HUDEP-2 (cell line): Measurements from ENCODE around the gene PTBP2.
"Not testable (repeated sequence)": the region's sequence is repeated elsewhere in the genome, so short reads cannot be mapped to it uniquely, and the experiment has no call there.

Experiments used
- DNase-seq, 76 experiments: peaks; one replicate each; lab custom pipeline; 2025; ENCODE audit not compliant: unreplicated experiment in 76 of 76; lab: John Stamatoyannopoulos, UW

Gene PTBP2

DNA sequence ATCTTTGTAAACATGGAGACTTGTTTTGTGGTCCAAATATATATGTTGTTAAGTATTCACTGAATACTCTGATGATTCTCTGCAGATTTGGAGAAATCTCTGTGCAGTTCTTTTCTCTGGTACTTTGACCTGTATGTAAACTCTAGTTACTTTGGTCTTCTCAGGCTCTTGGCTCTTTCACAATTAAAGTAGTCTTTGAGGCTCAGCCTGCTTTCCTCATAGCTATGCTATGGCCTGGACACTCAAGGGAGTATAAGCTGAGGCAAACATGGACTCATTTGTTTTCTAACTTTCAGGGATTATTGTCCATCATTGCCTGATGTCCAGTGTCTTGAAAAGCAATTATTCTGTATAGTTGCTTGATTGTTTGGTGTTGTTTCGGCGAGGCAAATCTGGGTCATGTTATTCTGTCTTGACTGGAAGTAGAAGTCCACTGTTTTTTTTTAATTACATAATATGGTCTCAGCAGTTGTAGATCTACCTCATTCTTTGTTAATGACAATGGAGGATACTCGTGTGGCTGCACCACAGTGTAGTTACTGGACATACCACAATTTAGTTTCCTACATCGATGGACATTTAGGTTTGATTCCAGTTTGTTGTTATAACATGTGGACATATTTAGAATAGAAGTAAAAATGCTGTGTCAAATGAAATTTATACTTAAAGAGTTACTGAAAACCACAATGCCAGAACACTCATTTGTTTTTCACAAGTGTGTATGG lies 9.2 kb downstream of the PTBP2 start:
- no peak for DNase-seq

DNA sequence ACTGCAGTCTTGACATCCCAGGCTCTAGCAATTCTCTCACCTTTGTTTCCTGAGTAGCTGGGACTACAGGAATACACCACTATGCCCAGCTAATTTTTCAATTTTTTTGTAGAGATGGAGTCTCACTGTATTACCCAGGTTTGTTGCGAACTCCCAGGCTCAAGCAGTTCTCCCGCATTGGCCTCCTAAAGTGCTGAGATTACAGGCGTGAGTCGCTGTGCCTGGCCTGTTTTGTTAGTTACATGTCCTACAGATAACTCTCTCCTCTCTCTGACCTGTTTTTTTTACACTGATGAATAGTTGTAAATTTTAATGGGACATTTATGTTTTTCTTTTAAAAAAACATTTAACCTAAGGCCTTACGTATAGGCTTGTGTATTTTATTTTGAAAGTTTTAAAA lies 19.8 kb downstream of the PTBP2 start:
- DNase-seq: no peak

DNA sequence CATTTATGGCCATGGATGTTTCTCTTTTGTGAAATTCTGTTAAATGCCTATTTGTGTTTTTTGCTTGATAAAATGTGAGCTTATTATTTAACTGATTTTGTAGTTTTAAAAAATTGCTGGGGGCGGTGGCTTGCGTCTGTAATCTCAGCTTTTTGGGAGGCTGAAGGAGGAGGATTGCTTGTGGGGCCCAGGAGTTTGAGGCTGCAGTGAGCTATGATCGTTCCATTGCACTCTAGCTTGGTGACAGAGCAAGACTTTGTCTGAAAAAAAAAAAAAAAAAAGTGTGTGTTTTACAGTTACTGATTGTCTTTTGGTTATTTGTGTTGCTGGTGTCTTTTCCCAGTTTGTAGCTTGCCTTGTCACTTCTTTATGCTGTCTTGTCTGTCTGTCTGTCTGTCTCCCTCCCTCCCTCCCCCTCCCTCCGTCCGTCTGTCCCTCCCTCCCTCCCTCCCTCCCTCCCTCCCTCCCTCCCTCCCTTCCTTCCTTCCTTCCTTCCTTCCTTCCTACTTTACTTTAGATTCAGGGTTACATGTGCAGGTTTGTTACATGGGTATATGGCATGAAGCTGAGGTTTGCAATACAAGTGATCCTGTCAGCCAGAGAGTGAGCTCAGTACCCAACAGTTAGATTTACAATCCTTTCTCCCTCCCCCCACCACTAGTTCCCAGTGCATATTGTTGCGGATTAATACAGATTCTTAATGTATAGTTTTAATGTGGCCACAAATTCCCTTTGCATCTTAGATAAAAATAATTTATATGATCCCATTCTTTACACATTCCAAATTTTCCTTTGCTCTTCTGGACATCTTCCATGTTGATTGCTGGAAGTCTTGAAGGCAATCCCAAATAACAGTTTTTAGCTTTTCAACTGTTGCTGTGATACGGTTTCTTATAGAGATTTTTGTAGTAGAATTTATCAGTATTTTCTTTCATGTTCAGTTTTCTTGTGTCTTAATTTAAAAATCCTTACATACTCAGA lies 25.1 kb downstream of the PTBP2 start:
- DNase-seq: no peak

DNA sequence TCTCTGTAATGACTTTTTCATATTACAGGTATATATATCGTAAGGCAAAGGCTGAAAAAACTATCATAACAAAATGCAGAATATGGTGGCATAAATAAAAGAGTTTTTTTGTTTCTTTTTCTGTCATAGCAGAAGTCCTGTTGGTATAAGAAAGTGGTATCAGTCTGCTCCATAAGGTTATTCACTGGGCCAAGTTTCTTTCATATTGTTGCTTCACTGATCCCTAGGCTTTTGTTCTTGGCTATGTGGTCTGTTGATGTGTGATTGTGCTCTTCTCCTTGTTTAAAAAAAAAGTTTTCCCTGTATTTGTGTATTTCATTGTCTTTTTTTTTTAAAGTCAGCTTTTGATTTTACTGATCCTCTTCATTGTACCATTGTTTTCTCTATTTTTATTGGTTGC lies 26.0 kb downstream of the PTBP2 start:
- DNase-seq: no peak

DNA sequence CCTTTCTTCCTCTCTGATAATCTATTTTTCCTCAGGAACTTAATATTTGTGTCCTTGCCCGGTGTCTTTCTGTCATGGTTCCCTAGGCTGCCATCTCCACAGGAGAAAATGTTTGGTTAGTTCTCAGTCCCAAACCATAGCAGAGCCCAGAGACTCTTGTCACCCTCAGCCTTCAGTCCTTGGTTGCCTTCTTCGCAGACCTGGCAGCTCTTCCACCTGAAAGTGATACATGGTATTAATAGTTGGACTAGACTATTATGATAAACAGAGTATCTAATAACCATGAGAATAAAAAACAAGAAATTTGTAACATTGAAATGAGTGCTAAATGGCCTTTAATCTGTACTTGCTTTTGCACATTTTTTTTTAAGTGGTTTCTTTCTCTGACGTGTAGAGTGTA lies 26.5 kb downstream of the PTBP2 start:
- no peak for DNase-seq

DNA sequence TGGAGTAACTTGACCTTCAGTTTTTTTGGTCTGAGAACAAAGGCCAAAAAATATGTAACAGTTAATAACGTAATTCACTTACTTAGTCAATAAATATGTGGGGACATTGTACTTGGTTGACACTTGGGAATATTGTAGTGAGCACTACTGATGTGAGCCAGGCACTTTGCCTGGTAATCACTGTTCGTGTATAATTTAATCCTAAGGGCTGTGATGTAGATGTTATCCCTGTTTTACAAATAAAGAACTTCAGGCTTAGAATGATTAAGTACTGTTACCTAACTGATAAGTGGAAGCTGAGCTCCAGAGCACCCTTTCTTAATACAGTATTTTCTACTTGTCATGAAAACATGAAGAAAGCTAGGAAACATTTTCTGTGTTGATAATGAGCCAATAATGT lies 28.0 kb downstream of the PTBP2 start:
- no peak for DNase-seq

DNA sequence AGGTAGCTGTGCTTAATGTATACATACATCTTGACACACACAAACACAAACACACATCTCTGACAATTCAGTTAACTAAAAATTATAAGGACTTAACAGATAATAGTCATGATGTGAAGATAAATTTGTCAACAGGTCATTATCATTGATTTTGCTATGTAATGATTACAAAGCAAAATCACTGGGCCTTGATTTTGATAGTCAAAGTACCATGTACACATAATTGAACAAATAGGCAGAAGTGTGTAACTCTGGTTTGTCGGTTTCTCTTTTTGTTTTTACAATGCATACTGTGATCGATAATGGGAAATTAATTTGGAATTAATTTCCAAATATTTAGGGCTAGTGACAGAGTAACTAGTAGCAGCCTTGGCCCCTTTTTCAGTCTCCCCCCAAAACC lies 30.8 kb downstream of the PTBP2 start:
- no peak for DNase-seq

DNA sequence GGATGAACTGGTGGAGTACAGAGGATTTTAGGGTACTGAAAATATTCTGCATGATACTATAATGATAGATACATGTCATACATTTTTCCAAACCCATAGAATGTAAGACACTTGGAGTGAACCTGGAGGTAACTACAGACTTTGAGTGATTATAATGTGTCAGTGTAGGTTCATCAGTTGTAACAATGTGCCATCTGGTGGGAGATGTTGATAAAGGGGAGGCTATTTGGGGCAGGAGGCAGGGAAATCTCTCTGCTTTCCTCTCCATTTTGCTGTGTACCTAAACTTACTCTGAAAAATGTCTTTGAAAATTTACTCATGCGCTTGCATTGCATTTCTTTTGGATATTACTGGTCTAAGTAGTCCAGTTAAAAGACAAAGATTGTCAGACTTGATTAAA lies 35.2 kb downstream of the PTBP2 start:
- peak in 1 of 76 experiments; percentile 1 for DNase-seq

DNA sequence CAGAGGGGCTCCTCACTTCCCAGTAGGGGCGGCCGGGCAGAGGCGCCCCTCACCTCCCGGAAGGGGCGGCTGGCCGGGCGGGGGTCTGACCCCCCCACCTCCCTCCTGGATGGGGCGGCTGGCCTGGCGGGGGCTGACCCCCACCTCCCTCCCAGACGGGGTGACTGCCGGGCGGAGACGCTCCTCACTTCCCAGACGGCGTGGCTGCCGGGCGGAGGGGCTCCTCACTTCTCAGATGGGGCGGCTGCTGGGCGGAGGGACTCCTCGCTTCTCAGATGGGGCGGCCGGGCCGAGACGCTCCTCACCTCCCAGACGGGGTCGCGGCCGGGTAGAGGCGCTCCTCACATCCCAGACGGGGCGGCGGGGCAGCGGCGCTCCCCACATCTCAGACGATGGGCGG lies 41.0 kb downstream of the PTBP2 start:
- DNase-seq: not testable (repeated sequence)

DNA sequence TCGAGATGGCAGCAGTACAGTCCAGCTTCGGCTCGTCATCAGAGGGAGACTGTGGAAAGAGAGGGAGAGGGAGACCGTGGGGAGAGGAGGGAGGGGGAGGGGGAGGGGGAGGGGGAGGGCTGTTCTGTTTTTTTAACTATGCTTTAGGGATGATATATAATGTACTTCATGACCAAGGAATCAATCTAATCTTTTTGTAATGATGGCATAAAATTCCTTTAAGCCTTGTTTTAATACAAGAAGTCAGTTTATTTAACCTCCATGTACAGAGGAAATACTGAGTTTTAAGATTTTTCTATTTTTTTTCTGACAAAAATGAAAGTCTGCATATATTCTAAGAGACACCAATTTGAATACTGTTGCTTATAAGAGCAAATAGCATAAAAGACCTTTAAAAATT lies 41.9 kb downstream of the PTBP2 start:
- no peak for DNase-seq

DNA sequence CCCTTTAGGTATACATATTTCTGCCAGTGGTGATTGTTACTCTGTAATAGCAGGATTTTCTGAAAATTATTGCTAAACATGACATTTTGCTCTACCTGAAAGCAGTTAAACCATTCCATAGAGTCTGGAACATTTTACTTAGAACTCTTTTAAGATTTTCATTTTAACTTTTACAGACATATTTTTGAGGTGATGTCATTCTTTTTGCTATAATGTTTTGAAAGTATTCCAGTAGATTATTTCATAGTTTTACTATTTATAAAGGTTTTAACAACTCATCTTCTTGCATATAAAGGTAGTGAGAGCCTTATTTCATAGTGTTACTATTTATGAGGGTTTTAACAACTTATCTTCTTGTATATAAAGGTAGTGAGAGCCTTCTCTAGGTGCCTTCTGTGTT lies 42.9 kb downstream of the PTBP2 start:
- DNase-seq: no peak

DNA sequence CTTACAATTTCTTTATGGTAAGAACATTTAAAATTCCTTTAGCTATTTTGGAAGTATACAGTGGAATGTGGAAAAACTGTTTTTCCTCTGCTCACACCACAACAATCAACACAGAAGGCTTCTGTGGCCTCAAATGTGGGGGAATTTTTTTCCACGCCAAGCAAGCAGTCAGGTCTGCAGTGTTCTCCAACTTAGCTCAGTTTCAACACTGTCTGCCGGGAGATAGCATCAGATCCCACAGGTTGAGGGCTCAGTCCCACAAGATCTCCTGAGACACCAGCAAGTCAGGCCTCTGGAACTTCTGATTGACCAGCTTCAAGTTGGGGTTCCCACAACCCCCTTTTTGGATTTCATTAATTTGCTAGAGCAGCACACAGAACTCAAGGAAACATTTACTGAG lies 50.3 kb downstream of the PTBP2 start:
- no peak for DNase-seq

DNA sequence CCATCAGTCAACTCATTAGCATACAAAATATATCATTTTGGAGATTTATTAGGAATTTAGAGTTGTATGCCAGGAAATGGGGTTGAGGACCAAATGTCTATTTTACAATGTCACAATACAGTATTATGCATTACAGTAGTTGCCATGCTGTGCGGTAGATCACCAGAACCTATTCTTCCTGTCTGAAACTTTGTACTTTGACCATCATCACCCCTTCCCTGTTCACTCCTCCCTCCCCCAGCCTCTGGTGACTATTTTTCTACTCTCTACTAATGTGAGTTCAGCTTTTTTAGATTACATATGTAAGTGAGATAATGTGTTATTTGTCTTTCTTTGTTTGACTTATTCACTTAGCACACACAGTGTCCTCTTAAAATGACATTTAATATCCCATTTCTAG lies 50.8 kb downstream of the PTBP2 start:
- no peak for DNase-seq

DNA sequence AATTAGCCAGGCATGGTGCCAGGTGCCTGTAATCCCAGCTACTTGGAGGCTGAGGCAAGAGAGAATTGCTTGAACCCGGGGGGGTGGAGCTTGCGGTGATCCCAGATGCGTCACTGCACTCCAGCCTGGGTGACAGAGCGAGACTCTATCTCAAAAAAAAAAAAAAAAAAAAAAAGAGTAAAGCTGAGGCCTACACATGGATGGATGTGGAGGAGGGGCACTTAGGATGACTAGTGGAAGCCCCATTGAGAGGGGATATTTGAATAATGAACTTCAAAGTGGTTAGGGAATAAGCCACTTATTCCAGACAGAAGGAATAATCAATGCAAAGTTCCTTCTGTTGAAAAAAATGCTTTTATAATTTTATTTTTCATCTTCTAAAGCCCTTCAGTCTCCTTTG lies 51.4 kb downstream of the PTBP2 start:
- no peak for DNase-seq

DNA sequence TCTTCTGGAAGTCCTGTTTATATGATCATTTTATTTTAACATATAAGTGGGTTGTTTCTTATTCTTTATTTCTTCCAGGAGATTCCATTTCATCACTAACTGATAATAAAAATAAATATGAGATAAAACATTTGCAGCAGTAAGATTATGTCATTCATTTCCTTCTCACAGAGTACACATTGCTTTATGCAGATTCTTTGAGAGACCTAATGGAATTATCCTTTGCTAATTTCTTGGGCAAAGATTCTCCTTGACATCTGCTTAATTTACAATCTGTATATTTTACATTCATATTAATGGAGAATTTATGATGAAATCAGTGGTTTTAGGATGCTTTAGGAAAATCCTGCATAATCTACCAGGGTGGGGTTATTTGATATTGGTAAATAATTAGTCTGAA lies 60.6 kb downstream of the PTBP2 start:
- DNase-seq: no peak

DNA sequence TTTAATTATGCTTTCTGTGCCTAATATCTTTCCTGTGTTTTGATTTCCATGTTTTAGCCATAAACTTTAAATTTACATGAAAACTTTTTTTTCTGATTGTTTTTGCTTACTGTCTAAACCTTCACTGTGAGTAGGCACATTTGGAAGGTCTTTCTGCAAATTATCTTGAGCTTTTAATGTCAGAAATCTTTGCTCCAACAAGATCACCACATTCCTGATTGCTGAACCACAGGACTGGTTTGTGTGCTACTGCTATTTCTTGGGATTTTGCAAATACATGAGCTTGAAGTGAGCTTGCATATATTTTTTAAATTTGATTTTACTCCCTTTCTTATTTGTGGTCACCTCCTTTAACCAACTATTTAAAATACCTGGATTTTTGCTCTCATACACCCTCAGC lies 61.3 kb downstream of the PTBP2 start:
- DNase-seq: no peak

DNA sequence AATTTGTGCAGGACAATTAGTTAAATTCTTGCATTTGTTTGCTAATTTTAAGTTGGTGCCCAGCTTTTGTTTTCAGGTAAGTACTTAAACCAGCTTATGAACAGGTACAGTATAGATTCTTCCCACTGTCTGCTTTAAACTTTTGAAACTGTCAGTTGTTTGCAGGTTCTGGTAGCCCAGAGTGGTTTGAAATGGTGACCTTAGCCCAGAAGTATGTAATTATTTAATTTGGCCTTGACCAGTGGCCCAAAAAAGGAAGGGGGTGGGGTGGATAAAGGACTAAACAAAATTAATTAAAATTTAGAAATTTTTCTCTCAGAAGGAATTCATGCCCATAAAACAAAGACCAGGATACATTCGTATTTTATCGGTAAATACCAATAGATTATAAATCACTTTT lies 69.0 kb downstream of the PTBP2 start:
- no peak for DNase-seq

DNA sequence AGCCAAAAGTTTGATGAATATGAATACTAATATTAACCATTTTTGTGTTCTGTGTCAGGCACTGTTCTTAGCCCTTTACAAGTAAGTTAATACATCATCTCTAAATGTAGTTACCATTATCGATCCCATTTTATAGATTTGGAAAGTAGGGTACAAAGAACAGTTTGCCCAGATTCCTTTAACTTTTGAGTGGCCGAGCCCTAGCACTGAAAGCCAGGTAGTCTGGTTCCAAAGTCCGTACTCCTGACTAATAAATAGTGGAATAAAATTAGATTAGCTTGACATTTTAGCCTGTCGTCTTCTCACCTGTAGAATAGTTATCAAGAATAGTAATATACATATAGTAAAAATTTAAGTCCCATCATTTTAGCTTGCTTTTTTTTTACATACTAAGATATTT lies 70.6 kb downstream of the PTBP2 start:
- no peak for DNase-seq

DNA sequence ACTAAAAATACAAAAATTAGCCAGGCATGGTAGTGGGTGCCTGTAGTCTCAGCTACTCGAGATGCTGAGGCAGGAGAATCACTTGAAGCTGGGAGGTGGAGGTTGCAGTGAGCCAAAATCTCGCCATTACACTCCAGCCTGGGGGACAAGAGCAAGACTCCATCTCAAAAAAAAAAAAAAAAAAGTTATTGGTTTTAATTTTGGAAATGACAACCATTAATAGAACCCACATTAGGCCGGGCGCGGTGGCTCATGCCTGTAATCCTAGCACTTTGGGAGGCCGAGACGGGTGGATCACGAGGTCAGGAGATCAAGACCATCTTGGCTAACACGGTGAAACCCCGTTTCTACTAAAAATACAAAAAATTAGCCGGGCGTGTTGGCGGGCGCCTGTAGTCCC lies 80.1 kb downstream of the PTBP2 start:
- not testable (repeated sequence) for DNase-seq

DNA sequence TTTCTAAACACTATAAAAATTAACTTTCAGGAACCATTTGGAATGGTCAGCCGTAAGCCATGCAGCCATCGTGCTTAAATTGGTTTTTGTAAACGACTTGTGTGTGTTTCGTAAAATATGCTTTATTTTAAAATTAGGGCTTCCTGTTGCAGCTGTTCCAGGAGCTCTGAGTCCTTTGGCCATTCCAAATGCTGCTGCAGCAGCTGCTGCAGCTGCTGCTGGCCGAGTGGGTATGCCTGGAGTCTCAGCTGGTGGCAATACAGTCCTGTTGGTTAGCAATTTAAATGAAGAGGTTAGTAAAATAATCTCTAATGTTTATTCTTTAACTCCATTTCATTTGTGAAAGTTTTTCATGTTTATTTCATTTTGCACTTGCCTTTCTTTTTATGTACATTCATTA lies 83.1 kb downstream of the PTBP2 start:
- no peak for DNase-seq

DNA sequence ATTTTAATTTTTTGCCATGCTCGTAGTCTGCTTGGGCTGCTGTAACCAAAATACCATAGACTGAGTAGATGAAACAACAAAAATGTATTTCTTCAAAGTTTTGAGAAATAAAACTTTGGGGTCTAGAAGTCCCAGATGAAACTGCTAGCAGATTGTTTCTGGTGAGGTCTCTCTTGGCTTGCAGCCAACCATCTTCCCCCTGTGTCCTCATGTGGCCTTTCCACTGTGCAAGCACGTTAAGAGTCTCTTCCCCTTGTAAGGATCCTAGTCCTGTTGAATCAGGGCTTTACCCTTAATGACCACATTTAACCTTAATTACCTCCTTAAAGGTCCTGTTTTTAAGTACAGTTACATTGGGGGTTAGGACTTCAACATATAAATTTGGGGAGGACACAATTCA lies 86.6 kb downstream of the PTBP2 start:
- DNase-seq: no peak

DNA sequence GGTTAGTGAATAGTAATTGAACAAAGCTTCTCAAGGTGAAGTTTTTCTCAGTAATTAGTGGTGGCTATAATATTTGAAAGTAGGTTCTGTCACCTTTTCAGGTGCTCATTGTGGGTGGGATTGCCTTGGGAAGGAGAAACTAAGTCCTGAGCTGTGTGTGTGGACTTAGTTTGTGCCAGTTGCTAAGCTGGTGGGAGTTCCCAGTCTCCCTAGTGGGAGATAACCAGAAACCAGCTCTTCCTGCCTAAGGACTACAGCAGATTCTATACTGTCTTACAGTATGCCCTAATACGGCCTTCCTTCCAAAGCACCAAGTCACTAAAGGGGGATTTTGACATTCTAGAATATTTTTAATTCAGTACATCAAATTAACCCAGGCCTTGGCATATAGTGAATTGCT lies 94.3 kb downstream of the PTBP2 start:
- no peak for DNase-seq
